ENCODE data around the gene YKT6. TPM values are rescaled to one million over a fixed set of nuclear protein-coding genes. Genes with fewer than 3 reads are reported as not detected.

Gene YKT6
- total and polyA plus RNA-seq, 2 donors (not counting 3 experiments of a cell fraction or from before 2014, with no cell fraction given), result 117 to 120 TPM

DNA sequence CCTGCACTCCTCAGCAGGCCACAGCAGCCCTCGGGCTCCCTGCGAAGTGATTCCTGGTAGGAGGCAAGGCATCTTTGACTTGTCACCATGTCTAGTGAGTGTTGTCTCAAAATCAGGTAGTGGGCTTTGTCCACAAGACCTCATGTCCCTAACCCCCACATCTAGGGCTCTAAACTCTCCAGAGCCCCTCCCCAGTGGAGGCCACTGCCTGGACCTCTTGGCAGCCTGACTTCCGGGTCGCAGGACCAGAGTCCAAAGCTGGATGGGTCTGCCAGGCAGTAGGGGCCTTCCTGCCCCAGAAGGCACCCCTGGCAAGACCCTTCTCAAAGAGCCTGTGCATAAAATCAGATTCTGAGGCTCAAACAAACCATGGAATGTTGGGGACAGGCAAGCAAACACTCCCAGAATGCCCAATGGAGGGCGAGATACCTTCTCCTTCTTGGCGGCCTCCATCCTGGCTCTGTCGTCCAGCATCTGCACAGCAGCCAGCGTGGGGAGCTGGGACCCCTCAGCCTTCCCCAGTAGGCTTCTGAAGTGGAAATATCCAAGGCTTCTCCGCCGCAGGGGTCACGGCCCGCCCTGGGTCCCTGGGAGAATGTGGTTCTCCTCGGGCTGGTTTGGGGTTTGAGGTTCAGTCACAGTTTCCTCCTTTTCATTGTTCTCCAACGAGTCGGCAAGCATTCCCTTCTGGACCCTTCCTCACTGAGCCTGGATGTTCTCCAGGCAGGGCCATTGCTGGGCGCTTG is 12.1 kb upstream of the YKT6 start:
- Histone ChIP-seq H3K4me1 (ENCODE audit: control insufficient read depth, extremely low read depth, insufficient read depth, low read length) (peaks cover 5% of the 10 kb centered on the region), H3K9ac (replicated peaks; ENCODE audit: extremely low read depth, insufficient read depth, low read length) (no peak overlapping the region), H3K27ac (ENCODE audit: insufficient read depth, low read depth, low read length) (no peak overlapping the region), H3K4me3 (replicated peaks in 1 of 3; ENCODE audit: insufficient read depth in 1 of 3, low read depth in 1 of 3, low read length in 3 of 3) (no peak overlapping the region), H3K79me2 (ENCODE audit: control insufficient read depth, insufficient read depth, low read length) (no peaks in the 10 kb centered on the region), H3K36me3 (ENCODE audit: control insufficient read depth in 2 of 2, extremely low read depth in 1 of 2, insufficient read depth in 2 of 2, low read length in 2 of 2) (no peaks in the 10 kb centered on the region), H2AFZ (ENCODE audit: low read depth, low read length) (no peak overlapping the region), H3K9me3 (replicated peaks; ENCODE audit: control insufficient read depth, insufficient read depth, low read length) (no peaks in the 10 kb centered on the region), H4K20me1 (replicated peaks; ENCODE audit: control insufficient read depth, extremely low read depth, insufficient read depth, low read length) (no peaks in the 10 kb centered on the region), H3K4me2 (ENCODE audit: insufficient read depth, low read length) (no peak overlapping the region), H3K27me3 (ENCODE audit: control insufficient read depth in 2 of 2, insufficient read depth in 2 of 2, low read length in 2 of 2) (peaks cover 4 to 10% of the 10 kb centered on the region in 2 experiments), H3K9me1 (replicated peaks; ENCODE audit: control insufficient read depth, extremely low read depth, insufficient read depth, low read length) (no peaks in the 10 kb centered on the region)
- no TSS peak for BruUV-seq (replicated peaks)
- DNase-seq (ENCODE audit: low read depth, low spot score) (no peak), FAIRE-seq (no peak)
- ChIA-PET CTCF (no interaction called here), POLR2A (no interaction called here)
- TF ChIP-seq GATA2 (IDR thresholded peaks at IDR 0.05; ENCODE audit: insufficient read depth, insufficient read length, low read depth, low read length), result no peak
- TF ChIP-seq, protein P1, sequence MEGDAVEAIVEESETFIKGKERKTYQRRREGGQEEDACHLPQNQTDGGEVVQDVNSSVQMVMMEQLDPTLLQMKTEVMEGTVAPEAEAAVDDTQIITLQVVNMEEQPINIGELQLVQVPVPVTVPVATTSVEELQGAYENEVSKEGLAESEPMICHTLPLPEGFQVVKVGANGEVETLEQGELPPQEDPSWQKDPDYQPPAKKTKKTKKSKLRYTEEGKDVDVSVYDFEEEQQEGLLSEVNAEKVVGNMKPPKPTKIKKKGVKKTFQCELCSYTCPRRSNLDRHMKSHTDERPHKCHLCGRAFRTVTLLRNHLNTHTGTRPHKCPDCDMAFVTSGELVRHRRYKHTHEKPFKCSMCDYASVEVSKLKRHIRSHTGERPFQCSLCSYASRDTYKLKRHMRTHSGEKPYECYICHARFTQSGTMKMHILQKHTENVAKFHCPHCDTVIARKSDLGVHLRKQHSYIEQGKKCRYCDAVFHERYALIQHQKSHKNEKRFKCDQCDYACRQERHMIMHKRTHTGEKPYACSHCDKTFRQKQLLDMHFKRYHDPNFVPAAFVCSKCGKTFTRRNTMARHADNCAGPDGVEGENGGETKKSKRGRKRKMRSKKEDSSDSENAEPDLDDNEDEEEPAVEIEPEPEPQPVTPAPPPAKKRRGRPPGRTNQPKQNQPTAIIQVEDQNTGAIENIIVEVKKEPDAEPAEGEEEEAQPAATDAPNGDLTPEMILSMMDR (IDR thresholded peaks at IDR 0.05; ENCODE audit: extremely low read depth in 1 of 2, insufficient read depth in 1 of 2, low read depth in 1 of 2, low read length in 2 of 2), result no peak
- TF ChIP-seq POLR2A (IDR thresholded peaks at IDR 0.05; ENCODE audit: low read depth, low read length), result no peak
- no peak for TF ChIP-seq POLR2AphosphoS5 (IDR thresholded peaks at IDR 0.05; ENCODE audit: insufficient read depth, low read depth, low read length)
- TF ChIP-seq EZH2 (IDR thresholded peaks at IDR 0.05; ENCODE audit: borderline replicate concordance, low read depth, low read length, severe bottlenecking), result no peak
- no peak for TF ChIP-seq MYC (IDR thresholded peaks at IDR 0.05; ENCODE audit: low read depth, low read length)
- no peak for TF ChIP-seq JUN (IDR thresholded peaks at IDR 0.05; ENCODE audit: borderline replicate concordance, insufficient read depth, insufficient read length, low read depth)
- no peak for TF ChIP-seq FOS (IDR thresholded peaks at IDR 0.05; ENCODE audit: borderline replicate concordance, insufficient read depth, low read length)
- TF ChIP-seq, protein P2, sequence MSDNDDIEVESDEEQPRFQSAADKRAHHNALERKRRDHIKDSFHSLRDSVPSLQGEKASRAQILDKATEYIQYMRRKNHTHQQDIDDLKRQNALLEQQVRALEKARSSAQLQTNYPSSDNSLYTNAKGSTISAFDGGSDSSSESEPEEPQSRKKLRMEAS (IDR thresholded peaks at IDR 0.05; ENCODE audit: insufficient read depth, insufficient read length), result no peak
- dilution Hi-C loops (cut with MboI; ENCODE audit: extremely low pct_ligation_motif_present, low sequenced_read_pairs), result no loop called here
- intact Hi-C loops (cut with micrococcal nuclease), result no loop called here

Data from endothelial cell of umbilical vein (primary cell).